A549 (cell line): ENCODE data around the gene MACROD1. TPM values are rescaled to one million over a fixed set of nuclear protein-coding genes. Genes with fewer than 3 reads are reported as not detected.

Experiments
- ATAC-seq, 2 experiments: fragments of 200-7000 bp in 1 of 2; fragments of >200 bp in 1 of 2; cut with Nextera tagmentation in 1 of 2; cut with Tn5 transposase in 1 of 2; 3 replicates each; pipeline versions ENCODE4 v1.8.0 to v1.9.1; 2018 to 2020; ENCODE audit warnings: mild to moderate bottlenecking in 1 of 2, moderate library complexity in 1 of 2
- CTCF ChIA-PET: fragments of 300-600 bp; sonication (Branson Sonifier 250); formaldehyde crosslinking; extraction: SDS; loops from one replicate; lab custom pipeline; 2021; ENCODE audit warnings: antibody characterized with exemption, inconsistent platforms; lab: Yijun Ruan, JAX
- POLR2A ChIA-PET: fragments of 350-600 bp; formaldehyde crosslinking; extraction: SDS; loops from one replicate; lab custom pipeline; 2021; ENCODE audit warnings: antibody characterized with exemption, inconsistent platforms; lab: Yijun Ruan, JAX
- DNase-seq, 2 experiments: peaks; one replicate each; pipeline versions ENCODE4 v3.0.0 to v3.0.0-alpha.2; 2011 to 2016; ENCODE audit warnings: low read depth in 1 of 2, low spot score in 1 of 2
- FAIRE-seq: peaks from 2 replicates; lab custom pipeline; 2011; peaks lifted over from hg19 to GRCh38; lab: Jason Lieb, UNC
- H3K27ac ChIP-seq, 2 experiments: fragments of >200 bp; sonication (Bioruptor Twin); formaldehyde crosslinking; 3 replicates each; pipeline ENCODE4 v1.5.1; 2016 to 2017
- H3K4me1 ChIP-seq: fragments of >200 bp; sonication (Bioruptor Twin); formaldehyde crosslinking; 3 replicates; pipeline ENCODE4 v1.6.1; 2016
- H3K4me2 ChIP-seq: fragments of >200 bp; sonication (Bioruptor Twin); formaldehyde crosslinking; 3 replicates; pipeline ENCODE4 v1.6.1; 2016
- H3K4me3 ChIP-seq: fragments of >200 bp; sonication (Bioruptor Twin); formaldehyde crosslinking; 3 replicates; pipeline ENCODE4 v1.5.1; 2016
- H3K9me3 ChIP-seq: fragments of >200 bp; sonication (Bioruptor Twin); formaldehyde crosslinking; 3 replicates; pipeline ENCODE4 v1.6.1; 2016
- BHLHE40 ChIP-seq: IDR thresholded peaks from 2 replicates; pipeline ENCODE4 v1.6.1; 2012; ENCODE audit warnings: low read depth, low read length, inconsistent platforms
- CBX2 ChIP-seq: fragments of 200-600 bp; sonication (generic); IDR thresholded peaks from 2 replicates; pipeline ENCODE4 v1.6.1; 2016; ENCODE audit warnings: low read depth, mild to moderate bottlenecking, borderline replicate concordance
- CBX8 ChIP-seq: fragments of 200-600 bp; sonication (generic); IDR thresholded peaks from 2 replicates; pipeline ENCODE4 v1.6.1; 2016
- CEBPB ChIP-seq, 2 experiments: fragments of >200 bp in 1 of 2; sonication (Bioruptor Twin) in 1 of 2; formaldehyde crosslinking in 1 of 2; IDR thresholded peaks; 2 replicates each; pipeline ENCODE4 v1.6.1; 2012 to 2016
- EP300 ChIP-seq, 2 experiments: fragments of >200 bp; sonication (Bioruptor Twin); formaldehyde crosslinking; IDR thresholded peaks; 2 replicates in 1 of 2; 3 replicates in 1 of 2; pipeline ENCODE4 v1.6.1; 2016 to 2017
- HOXA7 ChIP-seq: fragments of 250-450 bp; sonication (Bioruptor Pico); IDR thresholded peaks from 2 replicates; pipeline ENCODE4 v1.5.0; 2020; ENCODE audit warnings: mild to moderate bottlenecking, moderate library complexity
- HOXB13 ChIP-seq: fragments of 250-450 bp; sonication (Bioruptor Pico); IDR thresholded peaks from 2 replicates; pipeline ENCODE4 v1.5.0; 2020; ENCODE audit warnings: low read depth, mild to moderate bottlenecking, moderate library complexity
- HOXB5 ChIP-seq: fragments of 250-450 bp; sonication (Bioruptor Pico); IDR thresholded peaks from 2 replicates; pipeline ENCODE4 v1.5.0; 2020; ENCODE audit warnings: mild to moderate bottlenecking, moderate library complexity
- JUNB ChIP-seq: fragments of >200 bp; sonication (Bioruptor Twin); formaldehyde crosslinking; IDR thresholded peaks from 2 replicates; pipeline ENCODE4 v1.6.1; 2016
- KDM1A ChIP-seq: fragments of 200-600 bp; sonication (generic); IDR thresholded peaks from 2 replicates; pipeline ENCODE4 v1.6.1; 2016; ENCODE audit warnings: low read depth, mild to moderate bottlenecking
- KDM5A ChIP-seq: fragments of 200-600 bp; sonication (generic); IDR thresholded peaks from 2 replicates; pipeline ENCODE4 v1.6.1; 2016; ENCODE audit warnings: antibody characterized with exemption, mild to moderate bottlenecking
- MAFK ChIP-seq: fragments of 450-650 bp; IDR thresholded peaks from 2 replicates; pipeline ENCODE4 v1.6.1; 2014; ENCODE audit not compliant: partially characterized antibody
- MAZ ChIP-seq: fragments of 150-350 bp; IDR thresholded peaks from 2 replicates; pipeline ENCODE4 v1.6.1; 2014; ENCODE audit warnings: antibody characterized with exemption, low read depth, low read length, borderline replicate concordance
- NPAS2 ChIP-seq: fragments of 250-450 bp; sonication (Bioruptor Pico); IDR thresholded peaks from 2 replicates; pipeline ENCODE4 v1.8.0; 2022; ENCODE audit warnings: mild to moderate bottlenecking, moderate library complexity, borderline replicate concordance
- NR3C1 ChIP-seq: fragments of >200 bp; sonication (Bioruptor Twin); formaldehyde crosslinking; IDR thresholded peaks from 3 replicates; pipeline ENCODE4 v1.6.1; 2017
- RFX5 ChIP-seq: fragments of 450-650 bp; IDR thresholded peaks from 2 replicates; pipeline ENCODE4 v1.7.1; 2014; ENCODE audit warnings: antibody characterized with exemption, mild to moderate bottlenecking, moderate library complexity
- RNF2 ChIP-seq: fragments of 200-600 bp; sonication (generic); IDR thresholded peaks from 2 replicates; pipeline ENCODE4 v1.6.1; 2016; ENCODE audit warnings: low read depth, mild to moderate bottlenecking, antibody characterized with exemption, moderate library complexity, borderline replicate concordance
- SMC3 ChIP-seq: fragments of >200 bp; sonication (Bioruptor Twin); formaldehyde crosslinking; IDR thresholded peaks from 3 replicates; pipeline ENCODE4 v1.6.1; 2018; ENCODE audit warnings: inconsistent platforms
- TFCP2L1 ChIP-seq: fragments of 250-450 bp; sonication (Bioruptor Pico); IDR thresholded peaks from 2 replicates; pipeline ENCODE4 v1.5.0; 2021; ENCODE audit warnings: mild to moderate bottlenecking
- TP53 ChIP-seq: fragments of 250-450 bp; sonication (Bioruptor Pico); IDR thresholded peaks from 2 replicates; pipeline ENCODE4 v1.5.0; 2021; ENCODE audit warnings: mild to moderate bottlenecking, moderate library complexity
- ZC3H11A ChIP-seq: fragments of 450-650 bp; IDR thresholded peaks from 2 replicates; pipeline ENCODE4 v1.6.1; 2014; ENCODE audit warnings: antibody characterized with exemption, mild to moderate bottlenecking
- WGBS: methylation state at CpG from one replicate; pipeline ENCODE4 v1.1.6; 2017; ENCODE audit errors: missing lambda C conversion rate; 5-methylcytosine and 5-hydroxymethylcytosine counted together
- polyA plus RNA-seq, 4 experiments: library from polyadenylated mRNA; depleted of rRNA in 3 of 4; stranded (reverse); fragments of >200 nt; fragmentation: RNase III in 1 of 4; extraction: RNeasy Plus Mini Kit Qiagen cat#74134 plus additional on column Dnase treatment in 1 of 4; gene quantifications; 2 replicates in 3 of 4; 3 replicates in 1 of 4; pipeline ENCODE4 v1.2.3, GENCODE V29; 2011 to 2017
- TF ChIP-seq, protein P1 (sequence below): fragments of 250-450 bp; sonication (Bioruptor Pico); IDR thresholded peaks from 2 replicates; pipeline ENCODE4 v1.5.0; 2020; ENCODE audit warnings: low read depth, mild to moderate bottlenecking, moderate library complexity
- TF ChIP-seq, protein P2 (sequence below): fragments of 250-450 bp; sonication (Bioruptor Pico); IDR thresholded peaks from 2 replicates; pipeline ENCODE4 v1.5.0; 2021; ENCODE audit warnings: mild to moderate bottlenecking, moderate library complexity, borderline replicate concordance
- TF ChIP-seq, protein P3 (sequence below): IDR thresholded peaks from 2 replicates; pipeline ENCODE4 v1.6.1; 2012; ENCODE audit warnings: low read depth, borderline replicate concordance
- TF ChIP-seq, protein P4 (sequence below): fragments of >200 bp; sonication (Bioruptor Twin); formaldehyde crosslinking; IDR thresholded peaks from 2 replicates; pipeline ENCODE4 v1.6.1; 2016
- TF ChIP-seq, protein P5 (sequence below): IDR thresholded peaks from 2 replicates; pipeline ENCODE4 v1.6.1; 2012
- TF ChIP-seq, protein P6 (sequence below): fragments of >200 bp; sonication (Bioruptor Twin); formaldehyde crosslinking; IDR thresholded peaks from 3 replicates; pipeline ENCODE4 v1.6.1; 2016

MACROD1 gene
- polyA plus RNA-seq, 2 of the 4 experiments (the other 2 are of a cell fraction) = 15.1 to 16.6 TPM

DNA sequence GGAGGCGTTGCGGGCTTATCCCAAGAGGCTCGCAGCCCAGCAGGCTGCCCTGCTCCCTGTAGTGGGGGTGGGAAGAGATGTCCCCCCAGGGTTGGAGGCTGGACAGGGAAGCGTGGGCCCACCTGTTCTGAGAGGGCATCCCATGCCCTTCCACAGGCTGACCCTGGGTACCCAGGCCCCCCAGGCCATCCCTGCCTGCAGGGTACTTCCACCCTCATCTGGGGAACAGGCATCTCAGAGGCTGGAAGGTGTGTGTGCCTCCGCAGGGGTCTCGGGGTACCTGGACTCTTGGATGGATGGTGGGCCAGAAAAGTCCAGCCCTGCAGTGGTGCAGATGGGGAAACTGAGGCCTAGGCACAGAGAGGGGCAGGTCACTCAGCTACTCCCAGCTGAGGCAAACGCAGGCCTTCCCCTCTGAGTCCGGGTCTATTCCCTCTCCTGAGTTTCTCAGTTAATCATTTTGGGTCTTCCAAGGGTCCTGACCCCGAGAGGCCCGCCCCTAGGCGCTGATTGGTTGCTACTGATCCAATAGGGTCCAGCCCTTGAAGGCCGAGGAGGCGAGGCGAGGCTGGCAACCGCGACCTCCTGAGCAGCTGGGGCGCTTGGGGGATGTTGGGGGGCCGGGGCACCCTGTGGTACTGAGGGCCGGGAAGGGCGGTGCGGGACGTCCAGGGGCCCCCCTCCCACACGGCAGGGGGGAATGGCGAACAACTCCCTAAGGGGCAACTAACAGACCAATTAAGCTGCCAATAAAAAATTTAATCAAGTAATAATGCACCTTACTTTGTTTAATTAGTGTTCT lies 106.4 kb downstream of the MACROD1 start:
- no peaks in the 10 kb centered on the region for H3K9me3 ChIP-seq
- H3K4me2 ChIP-seq = no peak overlapping the region
- no peak for TF ChIP-seq HOXA7 (CRISPR knock-in tag)
- TF ChIP-seq CEBPB (IDR thresholded peaks at IDR 0.05) = no peak
- no peak for TF ChIP-seq ZC3H11A
- TF ChIP-seq HOXB13 (CRISPR knock-in tag) = no peak
- TF ChIP-seq TFCP2L1 (CRISPR knock-in tag) = no peak
- TF ChIP-seq CBX2 = no peak
- no peak for TF ChIP-seq MAZ
- TF ChIP-seq, protein P1, sequence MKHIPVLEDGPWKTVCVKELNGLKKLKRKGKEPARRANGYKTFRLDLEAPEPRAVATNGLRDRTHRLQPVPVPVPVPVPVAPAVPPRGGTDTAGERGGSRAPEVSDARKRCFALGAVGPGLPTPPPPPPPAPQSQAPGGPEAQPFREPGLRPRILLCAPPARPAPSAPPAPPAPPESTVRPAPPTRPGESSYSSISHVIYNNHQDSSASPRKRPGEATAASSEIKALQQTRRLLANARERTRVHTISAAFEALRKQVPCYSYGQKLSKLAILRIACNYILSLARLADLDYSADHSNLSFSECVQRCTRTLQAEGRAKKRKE (CRISPR knock-in tag) = no peak
- no peak for TF ChIP-seq MAFK
- TF ChIP-seq, protein P2, sequence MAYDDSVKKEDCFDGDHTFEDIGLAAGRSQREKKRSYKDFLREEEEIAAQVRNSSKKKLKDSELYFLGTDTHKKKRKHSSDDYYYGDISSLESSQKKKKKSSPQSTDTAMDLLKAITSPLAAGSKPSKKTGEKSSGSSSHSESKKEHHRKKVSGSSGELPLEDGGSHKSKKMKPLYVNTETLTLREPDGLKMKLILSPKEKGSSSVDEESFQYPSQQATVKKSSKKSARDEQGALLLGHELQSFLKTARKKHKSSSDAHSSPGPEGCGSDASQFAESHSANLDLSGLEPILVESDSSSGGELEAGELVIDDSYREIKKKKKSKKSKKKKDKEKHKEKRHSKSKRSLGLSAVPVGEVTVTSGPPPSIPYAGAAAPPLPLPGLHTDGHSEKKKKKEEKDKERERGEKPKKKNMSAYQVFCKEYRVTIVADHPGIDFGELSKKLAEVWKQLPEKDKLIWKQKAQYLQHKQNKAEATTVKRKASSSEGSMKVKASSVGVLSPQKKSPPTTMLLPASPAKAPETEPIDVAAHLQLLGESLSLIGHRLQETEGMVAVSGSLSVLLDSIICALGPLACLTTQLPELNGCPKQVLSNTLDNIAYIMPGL (CRISPR knock-in tag) = no peak
- no peak for TF ChIP-seq HOXB5
- TF ChIP-seq, protein P3, sequence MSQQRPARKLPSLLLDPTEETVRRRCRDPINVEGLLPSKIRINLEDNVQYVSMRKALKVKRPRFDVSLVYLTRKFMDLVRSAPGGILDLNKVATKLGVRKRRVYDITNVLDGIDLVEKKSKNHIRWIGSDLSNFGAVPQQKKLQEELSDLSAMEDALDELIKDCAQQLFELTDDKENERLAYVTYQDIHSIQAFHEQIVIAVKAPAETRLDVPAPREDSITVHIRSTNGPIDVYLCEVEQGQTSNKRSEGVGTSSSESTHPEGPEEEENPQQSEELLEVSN = no peak
- no peak for TF ChIP-seq SMC3
- TF ChIP-seq RNF2 = no peak
- TF ChIP-seq, protein P4, sequence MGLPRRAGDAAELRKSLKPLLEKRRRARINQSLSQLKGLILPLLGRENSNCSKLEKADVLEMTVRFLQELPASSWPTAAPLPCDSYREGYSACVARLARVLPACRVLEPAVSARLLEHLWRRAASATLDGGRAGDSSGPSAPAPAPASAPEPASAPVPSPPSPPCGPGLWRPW = no peak
- TF ChIP-seq, protein P5, sequence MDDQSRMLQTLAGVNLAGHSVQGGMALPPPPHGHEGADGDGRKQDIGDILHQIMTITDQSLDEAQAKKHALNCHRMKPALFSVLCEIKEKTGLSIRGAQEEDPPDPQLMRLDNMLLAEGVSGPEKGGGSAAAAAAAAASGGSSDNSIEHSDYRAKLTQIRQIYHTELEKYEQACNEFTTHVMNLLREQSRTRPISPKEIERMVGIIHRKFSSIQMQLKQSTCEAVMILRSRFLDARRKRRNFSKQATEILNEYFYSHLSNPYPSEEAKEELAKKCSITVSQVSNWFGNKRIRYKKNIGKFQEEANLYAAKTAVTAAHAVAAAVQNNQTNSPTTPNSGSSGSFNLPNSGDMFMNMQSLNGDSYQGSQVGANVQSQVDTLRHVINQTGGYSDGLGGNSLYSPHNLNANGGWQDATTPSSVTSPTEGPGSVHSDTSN = no peak
- no peak for TF ChIP-seq RFX5
- no peak for TF ChIP-seq KDM1A
- TF ChIP-seq, all 56 proteins: peak for 0
- Histone ChIP-seq H3K4me3 (no peak overlapping the region), H3K4me1 (peaks cover 8% of the 10 kb centered on the region; the same call in 2 of the 3 replicates), H3K27ac (no peak overlapping the region)
- CTCF ChIA-PET = interaction anchor here (1.9 to 2.4 kb wide), 2 partner anchors 59 to 89 kb away, joined by 5 to 11 read pairs; no protein-coding TSS in a partner anchor
- DNase-seq = no peak
- FAIRE-seq = no peak
- no peak for ATAC-seq
- POLR2A ChIA-PET = no interaction called here
- 83% methylated on average over 15 of the region's 24 CpGs for whole genome bisulfite sequencing

DNA sequence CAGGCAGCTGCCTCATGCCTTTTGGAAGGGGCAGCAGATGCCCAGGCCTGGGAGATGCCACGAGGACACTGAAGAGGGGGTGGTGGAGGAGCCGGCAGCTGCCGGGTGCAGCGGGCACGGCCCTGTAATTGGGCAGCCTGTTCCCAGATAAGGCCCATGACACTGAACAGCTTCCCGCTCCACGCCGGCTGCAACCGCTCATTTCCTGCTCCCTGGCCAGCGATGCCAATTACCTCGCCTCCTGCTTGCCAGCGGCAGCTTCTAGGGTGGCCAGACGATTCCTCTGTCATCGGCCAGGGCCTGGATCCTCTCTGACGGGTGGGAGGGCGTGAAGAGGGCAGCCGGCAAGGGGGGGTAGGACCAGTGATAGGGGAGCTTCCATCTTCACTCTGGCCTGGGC lies 107.4 kb downstream of the MACROD1 start:
- no peak overlapping the region for H3K4me3 ChIP-seq
- 92% methylated on average over 17 of the region's 17 CpGs for WGBS
- peaks cover 8% of the 10 kb centered on the region; the same call in 2 of the 3 replicates for H3K4me1 ChIP-seq
- ChIA-PET CTCF (interaction anchor here (0.7 kb wide), 1 partner anchor 10 kb away, joined by 3 read pairs; no protein-coding TSS in a partner anchor), POLR2A (no interaction called here)
- no peak for FAIRE-seq
- DNase-seq = no peak
- no peaks in the 10 kb centered on the region for H3K9me3 ChIP-seq
- no peak overlapping the region for H3K27ac ChIP-seq
- H3K4me2 ChIP-seq = no peak overlapping the region
- no peak for ATAC-seq
- TF ChIP-seq KDM1A (no peak), NPAS2 (CRISPR knock-in tag) (no peak), JUNB (no peak), EP300 (IDR thresholded peaks at IDR 0.05) (no peak), CBX8 (no peak), BHLHE40 (no peak), HOXA7 (CRISPR knock-in tag) (no peak), HOXB5 (no peak), KDM5A (no peak), NR3C1 (no peak), TP53 (no peak)
- TF ChIP-seq, protein P2 (CRISPR knock-in tag) = no peak
- TF ChIP-seq, protein P1 (CRISPR knock-in tag) = no peak
- TF ChIP-seq, protein P6, sequence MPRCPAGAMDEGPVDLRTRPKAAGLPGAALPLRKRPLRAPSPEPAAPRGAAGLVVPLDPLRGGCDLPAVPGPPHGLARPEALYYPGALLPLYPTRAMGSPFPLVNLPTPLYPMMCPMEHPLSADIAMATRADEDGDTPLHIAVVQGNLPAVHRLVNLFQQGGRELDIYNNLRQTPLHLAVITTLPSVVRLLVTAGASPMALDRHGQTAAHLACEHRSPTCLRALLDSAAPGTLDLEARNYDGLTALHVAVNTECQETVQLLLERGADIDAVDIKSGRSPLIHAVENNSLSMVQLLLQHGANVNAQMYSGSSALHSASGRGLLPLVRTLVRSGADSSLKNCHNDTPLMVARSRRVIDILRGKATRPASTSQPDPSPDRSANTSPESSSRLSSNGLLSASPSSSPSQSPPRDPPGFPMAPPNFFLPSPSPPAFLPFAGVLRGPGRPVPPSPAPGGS = no peak
